Right cardiac atrium (tissue), 5 donors: ENCODE measurements around the gene ODR4. TPM values are rescaled to one million over a fixed set of nuclear protein-coding genes. Genes with fewer than 3 reads are reported as not detected.
A peak's percentile ranks its signal among the peaks of the same experiment; 100 is the strongest.
"Not testable (repeated sequence)": the region's sequence is repeated elsewhere in the genome, so short reads cannot be mapped to it uniquely, and the experiment has no call there.

Experiments
- ATAC-seq, 2 donors: fragments of 200-7000 bp; cut with Tn5 transposase; one replicate each; pipeline versions ENCODE4 v1.8.0 to v1.9.1; 2020; ENCODE audit warnings: moderate library complexity in 2 of 2, mild to moderate bottlenecking in 1 of 2
- DNase-seq, 3 donors: peaks; one replicate each; pipeline ENCODE4 v3.0.0-alpha.2; 2020
- H3K27ac ChIP-seq: one replicate; pipeline ENCODE4 v1.5.1; 2013; ENCODE audit warnings: mild to moderate bottlenecking, low read length, control low read depth, moderate library complexity
- H3K27me3 ChIP-seq: one replicate; pipeline ENCODE4 v1.6.1; 2013; ENCODE audit not compliant: control insufficient read depth, insufficient read depth
- H3K4me1 ChIP-seq: one replicate; pipeline ENCODE4 v1.6.1; 2013; ENCODE audit warnings: low read length; ENCODE audit not compliant: control insufficient read depth, insufficient read depth
- H3K4me3 ChIP-seq: one replicate; pipeline ENCODE4 v1.5.1; 2013; ENCODE audit warnings: low read length, control low read depth
- H3K9me3 ChIP-seq: one replicate; pipeline ENCODE4 v1.6.1; 2013; ENCODE audit warnings: low read length; ENCODE audit not compliant: control insufficient read depth
- WGBS: extraction: QIAGEN DNeasy Blood & Tissue Kit; methylation state at CpG from one replicate; pipeline ENCODE4 v1.1.7; 2013; 5-methylcytosine and 5-hydroxymethylcytosine counted together
- intact Hi-C, 4 donors: fragments of 100-400 bp; cut with DNase I; formaldehyde crosslinking; loops; one replicate each; pipeline versions ENCODE4 v1.11.0 to v1.14.0; 2022 to 2023
- polyA plus RNA-seq: library from polyadenylated mRNA; stranded (reverse); fragments of 200-250 nt; gene quantifications from one replicate; pipeline ENCODE4 v1.2.3, GENCODE V29; 2013
- total RNA-seq, 4 donors: library from RNA; stranded (reverse); fragmentation: NEBNext Ultra II Directional; extraction: Animal tissue kit (Norgen Biotek cat#: 25700); gene quantifications; one replicate each; pipeline ENCODE4 v1.2.1, GENCODE V29; 2021
- donor health status: healthy with polysubstance abuse.
- donor health status: DM: no; HTN: yes; CAD: no.
- donor health status: DM: no; HTN: no; CAD: no.
- donor health status: DM: no; HTN: yes; CAD: no; lungs with severe emphysema.
- donor health status: DM: yes; HTN: yes; CAD: no.

The ODR4 gene
- total and polyA plus RNA-seq, 5 donors, result 9.9 to 18.9 (median 15.1) TPM

- Histone ChIP-seq H3K27me3 (no peaks in the 10 kb centered on the region), H3K4me3 (no peak overlapping the region), H3K4me1 (no peaks in the 10 kb centered on the region), H3K27ac (no peak overlapping the region), H3K9me3 (no peaks in the 10 kb centered on the region)
- DNase-seq (no peak), ATAC-seq (no peak)
- 94% methylated on average over 3 of the region's 3 CpGs for WGBS
- intact Hi-C loops, result no loop called here
These were observed 11.2 kb downstream of the ODR4 start for GRCh38 chr1:186386725-186387383.

GRCh38 chr1:186390925-186391324 lies 15.3 kb downstream of the ODR4 start:
- intact Hi-C loops, result no loop called here
- H3K4me1 ChIP-seq, result no peaks in the 10 kb centered on the region
- no peak for ATAC-seq
- no peak for DNase-seq
- H3K27me3 ChIP-seq, result no peaks in the 10 kb centered on the region
- no peaks in the 10 kb centered on the region for H3K9me3 ChIP-seq
- 98% methylated on average over 1 of the region's 1 CpG for WGBS
- H3K4me3 ChIP-seq, result no peak overlapping the region
- H3K27ac ChIP-seq, result no peak overlapping the region

- Histone ChIP-seq H3K9me3 (no peaks in the 10 kb centered on the region), H3K4me1 (no peaks in the 10 kb centered on the region), H3K27ac (no peak overlapping the region), H3K4me3 (no peak overlapping the region), H3K27me3 (no peaks in the 10 kb centered on the region)
- WGBS, result 89% methylated on average over 4 of the region's 4 CpGs
- DNase-seq, result no peak
- intact Hi-C loops, result no loop called here
- no peak for ATAC-seq
These were observed 16.2 kb downstream of the ODR4 start for GRCh38 chr1:186391841-186392240.

GRCh38 chr1:186392711-186393110 lies 17.1 kb downstream of the ODR4 start:
- WGBS, result 93% methylated on average over 6 of the region's 6 CpGs
- H3K27me3 ChIP-seq, ATAC-seq, DNase-seq, intact Hi-C loops, H3K4me1 ChIP-seq, H3K9me3 ChIP-seq, H3K27ac ChIP-seq, H3K4me3 ChIP-seq: not testable (repeated sequence)

- not testable (repeated sequence) for H3K27ac ChIP-seq, H3K4me1 ChIP-seq, H3K9me3 ChIP-seq, H3K27me3 ChIP-seq, ATAC-seq, DNase-seq, H3K4me3 ChIP-seq
- intact Hi-C loops, result loop anchor here in 3 of 4 donors (10.0 kb wide), 2 partner anchors 73 to 583 kb away; no protein-coding TSS in a partner anchor
- 84% methylated on average over 2 of the region's 2 CpGs for WGBS
These were observed 25.8 kb downstream of the ODR4 start for GRCh38 chr1:186401446-186401845.

GRCh38 chr1:186403632-186404031 lies 28.0 kb downstream of the ODR4 start:
- intact Hi-C loops, result loop anchor here in 3 of 4 donors (10.0 kb wide), 2 partner anchors 71 to 581 kb away; no protein-coding TSS in a partner anchor

GRCh38 chr1:186404454-186405051 lies 28.9 kb downstream of the ODR4 start:
- Histone ChIP-seq H3K4me1 (no peaks in the 10 kb centered on the region), H3K27me3 (no peaks in the 10 kb centered on the region), H3K4me3 (no peak overlapping the region), H3K9me3 (no peaks in the 10 kb centered on the region), H3K27ac (no peak overlapping the region)
- WGBS, result 30% methylated on average over 5 of the region's 5 CpGs
- ATAC-seq (peak; percentile 51 to 64), DNase-seq (no peak)
- intact Hi-C loops, result loop anchor here in 3 of 4 donors (10.0 kb wide), 2 partner anchors 70 to 580 kb away; no protein-coding TSS in a partner anchor

More at GRCh38 chr1:186403632-186404031, 28.0 kb downstream of the ODR4 start:
- Histone ChIP-seq H3K4me1 (no peaks in the 10 kb centered on the region), H3K4me3 (no peak overlapping the region), H3K27ac (no peak overlapping the region), H3K9me3 (no peaks in the 10 kb centered on the region), H3K27me3 (no peaks in the 10 kb centered on the region)
- ATAC-seq (no peak), DNase-seq (no peak)

GRCh38 chr1:186409091-186409490 lies 33.5 kb downstream of the ODR4 start:
- intact Hi-C loops, result loop anchor here in 3 of 4 donors (10.0 kb wide), 2 partner anchors 66 to 576 kb away; no protein-coding TSS in a partner anchor
- H3K27ac ChIP-seq, result no peak overlapping the region
- no peak for DNase-seq
- H3K4me1 ChIP-seq, result no peaks in the 10 kb centered on the region
- no peak overlapping the region for H3K4me3 ChIP-seq
- no peak for ATAC-seq
- no peaks in the 10 kb centered on the region for H3K27me3 ChIP-seq
- H3K9me3 ChIP-seq, result no peaks in the 10 kb centered on the region
- WGBS, result 80% methylated on average over 3 of the region's 3 CpGs

- no peak overlapping the region for H3K27ac ChIP-seq
- H3K27me3 ChIP-seq, result no peaks in the 10 kb centered on the region
- WGBS, result 93% methylated on average over 1 of the region's 1 CpG
- H3K4me1 ChIP-seq, result no peaks in the 10 kb centered on the region
- no peak for DNase-seq
- no peak overlapping the region for H3K4me3 ChIP-seq
- H3K9me3 ChIP-seq, result no peaks in the 10 kb centered on the region
- intact Hi-C loops, result no loop called here
- ATAC-seq, result no peak
These were observed 37.7 kb downstream of the ODR4 start for GRCh38 chr1:186413319-186413718.

- ATAC-seq (no peak), DNase-seq (no peak)
- intact Hi-C loops, result no loop called here
- Histone ChIP-seq H3K9me3 (no peaks in the 10 kb centered on the region), H3K27me3 (no peaks in the 10 kb centered on the region), H3K27ac (no peak overlapping the region), H3K4me1 (no peaks in the 10 kb centered on the region), H3K4me3 (no peak overlapping the region)
- WGBS, result 81% methylated on average over 4 of the region's 4 CpGs
These were observed 42.9 kb downstream of the ODR4 start for GRCh38 chr1:186418503-186418902.

- no peak overlapping the region for H3K27ac ChIP-seq
- no peak overlapping the region for H3K4me3 ChIP-seq
- ATAC-seq (no peak), DNase-seq (no peak)
- H3K27me3 ChIP-seq, result no peaks in the 10 kb centered on the region
- no peaks in the 10 kb centered on the region for H3K4me1 ChIP-seq
- no peaks in the 10 kb centered on the region for H3K9me3 ChIP-seq
- intact Hi-C loops, result no loop called here
These were observed 44.7 kb downstream of the ODR4 start for GRCh38 chr1:186420311-186420710.
